Activated CD8-positive, alpha-beta memory T cell treated with anti-CD3 and anti-CD28 coated beads for 36 hours (primary cell): ENCODE results near the gene ZNF117. TPM values are rescaled to one million over a fixed set of nuclear protein-coding genes. Genes with fewer than 3 reads are reported as not detected.
"Not testable (repeated sequence)": the region's sequence is repeated elsewhere in the genome, so short reads cannot be mapped to it uniquely, and the experiment has no call there.

Source experiments
- CTCF ChIA-PET: fragments of 350-600 bp; sonication (Branson Sonifier 250); formaldehyde crosslinking; loops from one replicate; lab custom pipeline; 2021; ENCODE audit warnings: antibody characterized with exemption; lab: Charles Lee
- POLR2A ChIA-PET: fragments of 350-600 bp; sonication (Branson Sonifier 250); formaldehyde crosslinking; loops from one replicate; lab custom pipeline; 2021; ENCODE audit warnings: antibody characterized with exemption; lab: Charles Lee
- total RNA-seq, 2 experiments: library from RNA; stranded (reverse); gene quantifications; one replicate each; pipeline ENCODE4 v1.2.3, GENCODE V29; 2021

The ZNF117 gene
- total RNA-seq: 1 to 10 TPM; 4.0 to 4.1 TPM

DNA sequence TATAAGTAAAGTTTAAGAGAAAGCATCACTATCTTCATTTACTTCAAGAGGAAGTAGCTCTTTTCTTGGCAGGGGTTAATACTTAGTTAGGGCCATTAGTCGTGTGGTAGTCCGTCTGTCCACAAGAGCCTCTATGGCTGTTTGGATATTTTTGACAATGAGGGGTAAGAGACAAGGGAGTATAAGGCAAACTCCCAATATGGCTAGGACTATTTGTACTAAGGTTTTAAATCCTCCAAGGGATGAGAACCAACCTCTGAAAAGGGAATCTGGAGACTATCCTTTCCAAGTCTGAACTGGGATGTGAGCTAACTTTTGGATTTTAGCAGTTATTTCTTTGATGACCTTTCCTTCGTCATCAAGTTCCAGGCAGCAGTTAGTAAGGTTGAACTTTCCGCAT is at the start of gene ZNF117:
Gene ZNF117 (minus strand): TSS at position 101 of the 400 bp plus-strand sequence.
- CTCF ChIA-PET: no interaction called here
- POLR2A ChIA-PET: no interaction called here

DNA sequence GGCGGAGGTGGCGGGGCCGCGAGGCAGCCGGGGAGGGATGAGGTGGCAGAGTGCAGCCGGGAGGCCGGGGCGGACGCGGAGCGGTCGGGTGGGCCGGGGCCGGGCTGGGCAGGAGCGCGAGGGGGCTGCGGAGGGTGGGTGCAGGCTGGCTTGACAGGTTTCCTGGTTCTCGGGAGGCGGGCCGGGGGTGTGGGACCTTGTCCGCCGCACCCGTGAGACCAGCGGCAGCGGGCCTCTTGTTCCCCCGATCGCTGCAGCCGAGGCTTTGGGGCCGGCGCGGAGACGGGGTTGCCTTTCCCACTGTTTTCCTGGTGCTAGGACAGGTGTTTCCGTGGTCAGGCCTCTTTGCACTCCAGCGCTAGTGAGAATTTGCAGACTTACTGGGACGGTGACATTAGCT is 47.9 kb upstream of the ZNF117 start:
- CTCF ChIA-PET: not testable (repeated sequence)
- POLR2A ChIA-PET: interaction anchor here (2.4 kb wide), 1 partner anchor 32 kb away, joined by 20 read pairs; the partner anchor contains the start of gene ERV3-1

DNA sequence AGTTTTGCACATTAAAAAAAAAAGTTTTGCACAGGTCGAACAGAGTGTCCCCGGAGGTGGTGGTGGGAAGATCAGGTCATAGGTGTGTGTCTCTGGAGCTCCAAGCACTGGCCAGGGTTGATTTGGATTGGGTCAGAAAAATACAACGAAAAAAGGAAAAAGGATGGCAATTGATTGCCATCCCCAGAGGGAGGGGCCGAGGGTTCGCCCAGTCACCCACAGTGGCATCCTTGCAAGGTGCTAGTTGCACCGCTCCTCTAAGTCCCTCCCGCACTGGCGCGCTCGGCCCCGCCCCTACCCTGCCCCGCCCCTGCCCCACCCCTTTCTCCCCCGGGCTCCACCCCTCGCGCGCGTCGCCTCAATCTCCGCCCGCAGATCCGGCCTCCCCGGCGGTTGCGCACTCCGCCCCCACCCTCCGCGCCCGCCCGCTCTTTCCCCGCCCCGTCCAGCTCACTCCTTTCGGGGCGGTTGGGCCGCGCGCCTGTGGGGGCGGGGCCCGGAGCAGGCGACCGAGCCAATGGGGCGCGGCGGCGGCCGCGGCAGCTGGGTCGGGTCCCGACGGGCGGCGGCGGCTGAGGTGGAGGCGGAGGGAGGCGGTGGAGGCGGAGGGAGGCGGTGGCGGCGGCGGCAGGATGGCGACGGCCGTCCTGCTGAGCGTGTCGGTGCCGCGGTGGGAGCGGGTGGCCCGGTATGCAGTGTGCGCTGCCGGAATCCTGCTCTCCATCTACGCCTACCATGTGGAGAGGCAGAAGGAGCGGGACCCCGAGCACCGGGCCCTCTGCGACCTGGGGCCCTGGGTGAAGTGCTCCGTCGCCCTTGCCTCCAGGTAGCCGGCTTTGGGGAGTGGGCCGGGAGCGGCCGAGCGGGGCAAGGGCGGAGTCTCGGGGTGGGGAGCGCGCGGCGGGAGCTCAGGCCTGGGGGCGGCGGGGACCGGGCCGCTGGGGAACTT is 47.2 kb upstream of the ZNF117 start:
- POLR2A ChIA-PET: interaction anchor here (0.6 to 2.4 kb wide), 3 partner anchors 31 to 214 kb away, joined by 4 to 20 read pairs (median 5); partner anchors contain the start of gene ERV3-1
- CTCF ChIA-PET: no interaction called here

- ChIA-PET CTCF (interaction anchor here (0.6 to 0.7 kb wide), 2 partner anchors 18 to 358 kb away, joined by 3 to 4 read pairs; no protein-coding TSS in a partner anchor), POLR2A (interaction anchor here (2.4 kb wide), 1 partner anchor 30 kb away, joined by 20 read pairs; the partner anchor contains the start of gene ERV3-1)
These were observed 45.7 kb upstream of the ZNF117 start for GRCh38 chr7:65036526-65036925.

- POLR2A ChIA-PET, CTCF ChIA-PET: not testable (repeated sequence)
These were observed 44.6 kb upstream of the ZNF117 start for GRCh38 chr7:65035469-65035868.

DNA sequence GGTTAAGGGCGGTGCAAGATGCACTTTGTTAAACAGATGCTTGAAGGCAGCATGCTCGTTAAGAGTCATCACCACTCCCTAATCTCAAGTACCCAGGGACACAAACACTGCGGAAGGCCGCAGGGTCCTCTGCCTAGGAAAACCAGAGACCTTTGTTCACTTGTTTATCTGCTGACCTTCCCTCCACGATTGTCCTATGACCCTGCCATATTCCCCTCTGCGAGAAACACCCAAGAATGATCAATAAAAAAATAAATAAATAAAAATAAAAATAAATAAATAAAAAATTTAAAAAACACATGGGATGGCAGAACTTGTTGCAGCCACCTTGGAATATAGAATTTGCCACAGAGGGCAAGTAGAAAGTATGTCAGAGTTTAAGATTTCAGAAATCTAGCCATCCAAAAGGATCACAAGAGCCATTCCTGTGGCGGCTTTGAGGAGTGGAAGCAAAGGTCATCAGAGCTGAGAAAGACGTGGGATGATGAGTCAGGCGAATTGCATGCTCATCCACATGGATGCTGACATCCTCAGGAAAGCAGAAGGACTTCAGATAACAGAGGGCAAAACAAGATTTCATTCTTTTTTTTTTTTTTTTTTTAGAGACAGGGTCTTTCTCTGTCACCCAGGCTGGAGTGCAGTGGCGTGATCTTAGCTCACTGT is 43.4 kb upstream of the ZNF117 start:
- POLR2A ChIA-PET: not testable (repeated sequence)

DNA sequence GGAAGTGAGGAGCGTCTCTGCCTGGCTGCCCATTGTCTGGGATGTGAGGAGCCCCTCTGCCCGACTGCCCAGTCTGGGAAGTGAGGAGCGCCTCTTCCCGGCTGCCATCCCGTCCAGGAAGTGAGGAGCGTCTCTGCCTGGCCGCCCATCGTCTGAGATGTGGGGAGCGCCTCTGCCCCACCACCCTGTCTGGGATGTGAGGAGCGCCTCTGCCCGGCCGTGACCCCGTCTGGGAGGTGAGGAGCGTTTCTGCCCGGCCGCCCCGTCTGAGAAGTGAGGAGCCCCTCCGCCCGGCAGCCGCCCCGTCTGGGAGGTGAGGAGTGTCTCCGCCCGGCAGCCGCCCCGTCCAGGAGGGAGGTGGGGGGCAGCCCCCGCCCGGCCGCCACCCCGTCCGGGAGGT is 42.6 kb upstream of the ZNF117 start:
- CTCF ChIA-PET, POLR2A ChIA-PET: not testable (repeated sequence)

More for the DNA sequence above, 43.4 kb upstream of the ZNF117 start:
- CTCF ChIA-PET: not testable (repeated sequence)

DNA sequence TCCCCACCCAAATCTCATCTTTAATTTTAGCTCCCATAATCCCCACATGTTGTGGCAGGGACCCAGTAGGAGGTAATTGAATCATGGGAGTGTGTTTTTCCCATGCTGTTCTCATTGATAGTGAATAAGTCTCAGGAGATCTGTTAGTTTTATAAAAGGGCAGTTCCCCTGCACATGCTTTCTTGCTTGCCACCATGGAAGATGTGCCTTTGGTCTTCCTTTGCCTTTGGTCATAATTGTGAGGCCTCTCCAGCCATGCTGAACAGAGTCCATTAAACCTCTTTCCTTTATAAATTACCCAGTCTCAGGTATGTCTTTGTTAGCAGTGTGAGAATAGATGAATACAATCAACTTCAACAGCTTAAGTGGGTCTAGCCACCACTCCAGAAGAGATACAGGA is 34.2 kb upstream of the ZNF117 start:
- CTCF ChIA-PET, POLR2A ChIA-PET: not testable (repeated sequence)

GRCh38 chr7:65020978-65021377 is 30.1 kb upstream of the ZNF117 start:
- CTCF ChIA-PET, POLR2A ChIA-PET: not testable (repeated sequence)

GRCh38 chr7:65009881-65010280 is 19.0 kb upstream of the ZNF117 start:
- POLR2A ChIA-PET, CTCF ChIA-PET: not testable (repeated sequence)

GRCh38 chr7:65009394-65009793 is 18.6 kb upstream of the ZNF117 start:
- CTCF ChIA-PET, POLR2A ChIA-PET: not testable (repeated sequence)

DNA sequence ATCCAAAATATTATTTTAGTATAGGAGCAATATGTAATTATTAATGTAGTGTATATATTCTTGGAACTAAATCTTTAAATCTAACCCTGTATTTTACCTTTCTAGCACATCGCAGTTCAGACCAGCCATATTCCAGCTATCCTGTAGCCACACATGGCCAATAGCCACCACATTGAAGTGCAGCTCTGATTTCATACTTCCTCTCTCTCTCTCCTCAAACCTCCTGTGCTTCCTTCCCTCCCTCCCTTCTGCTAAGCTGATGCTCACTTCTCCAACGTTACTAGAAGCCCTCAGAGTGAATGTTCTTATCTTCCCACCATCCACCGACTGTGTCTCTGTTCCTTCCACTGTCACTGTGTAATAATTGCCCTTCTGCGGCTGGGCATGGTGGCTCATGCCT is 16.2 kb upstream of the ZNF117 start:
- CTCF ChIA-PET: not testable (repeated sequence)
- POLR2A ChIA-PET: interaction anchor here (1.0 to 1.9 kb wide), 4 partner anchors 31 to 503 kb away, joined by 3 to 20 read pairs (median 6); partner anchors contain the start of gene ZNF273

DNA sequence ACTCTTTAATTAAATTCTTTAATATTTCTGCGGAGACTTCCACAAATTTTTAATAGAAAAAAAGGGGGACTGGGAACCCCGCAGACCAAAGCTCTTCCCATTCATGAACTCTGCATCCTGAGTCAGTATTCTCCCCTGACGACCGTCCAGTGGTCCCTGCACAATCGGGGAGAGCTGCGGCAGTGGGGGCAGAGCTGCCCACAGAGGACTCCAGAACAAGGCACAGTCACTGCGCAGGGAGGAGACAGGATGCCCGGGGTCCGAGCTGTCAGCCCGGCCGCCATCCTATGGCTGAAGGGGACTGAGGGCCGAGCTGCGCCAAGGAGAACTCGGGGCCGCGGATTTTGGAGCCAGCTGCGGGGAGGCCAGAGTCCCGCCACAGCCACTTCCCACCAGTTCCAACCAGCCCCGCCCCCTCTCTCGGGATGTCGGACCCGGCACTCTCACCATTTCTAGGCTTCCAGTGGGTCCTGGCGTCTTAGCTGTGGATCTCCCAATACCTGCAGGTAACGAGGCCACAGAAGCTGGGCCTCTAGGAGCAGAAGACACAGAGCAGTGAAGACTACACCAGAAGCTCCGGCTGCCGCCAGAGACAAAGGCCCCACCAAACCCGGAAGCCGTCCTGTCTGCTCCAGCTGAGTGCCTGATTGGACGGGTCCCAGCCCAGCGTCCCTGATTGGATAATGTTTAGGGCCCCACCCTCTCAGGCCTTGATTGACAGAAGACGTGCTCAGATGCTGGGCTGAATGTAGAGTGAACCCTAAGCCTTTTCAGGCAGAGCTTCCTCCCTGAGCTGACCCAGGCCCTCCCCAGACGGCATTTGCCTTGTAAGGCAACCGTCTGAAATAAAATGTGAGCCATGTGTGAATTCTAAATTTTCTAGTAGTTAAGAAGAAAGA is 15.5 kb upstream of the ZNF117 start, which contains the start of gene ERV3-1:
Gene ERV3-1 (minus strand): TSS at position 594 of the 899 bp plus-strand sequence. CDS start 13,661 bp downstream, outside the sequence.
- ChIA-PET CTCF (no interaction called here), POLR2A (interaction anchor here (1.0 to 1.9 kb wide), 5 partner anchors 31 to 504 kb away, joined by 3 to 20 read pairs (median 4); partner anchors contain the start of gene ZNF273)

- POLR2A ChIA-PET: no interaction called here
- CTCF ChIA-PET: interaction anchor here (0.7 kb wide), 1 partner anchor 39 kb away, joined by 5 read pairs; no protein-coding TSS in a partner anchor
These were observed 13.7 kb upstream of the ZNF117 start for GRCh38 chr7:65004575-65004974.

DNA sequence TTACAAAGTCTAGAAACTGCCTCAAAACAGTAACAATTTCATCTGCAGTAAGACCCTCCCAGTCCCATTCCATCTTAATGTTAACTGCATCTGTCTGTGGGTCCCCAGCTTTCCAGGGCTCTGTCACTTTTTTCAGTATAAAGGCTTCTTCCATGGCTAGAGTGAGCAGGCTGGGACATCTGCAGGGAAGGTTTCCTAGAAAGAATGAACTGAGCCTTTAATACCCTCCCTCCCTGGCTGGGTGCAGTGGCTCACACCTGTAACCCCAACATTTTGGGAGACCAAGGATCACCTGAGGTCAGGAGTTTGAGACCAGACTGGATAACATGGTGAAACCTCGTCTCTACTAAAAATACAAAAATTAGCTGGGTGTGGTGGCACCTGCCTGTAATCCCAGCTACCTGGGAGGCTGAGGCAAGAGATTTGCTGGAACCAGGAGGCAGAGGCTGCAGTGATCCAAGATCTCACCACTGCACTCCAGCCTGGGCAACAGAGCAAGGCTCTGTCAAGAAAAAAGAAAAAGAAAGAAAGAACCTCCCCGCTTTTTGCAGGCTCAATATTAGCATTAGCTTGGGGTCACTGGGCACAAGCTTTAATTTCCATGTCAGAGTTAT is 12.2 kb upstream of the ZNF117 start:
- POLR2A ChIA-PET: no interaction called here
- CTCF ChIA-PET: no interaction called here

- POLR2A ChIA-PET: no interaction called here
- CTCF ChIA-PET: no interaction called here
These were observed 10.5 kb upstream of the ZNF117 start for GRCh38 chr7:65001291-65001814.

GRCh38 chr7:64999165-65000004 is 8.5 kb upstream of the ZNF117 start:
- CTCF ChIA-PET: no interaction called here

More at GRCh38 chr7:64999165-65000004, 8.5 kb upstream of the ZNF117 start:
- POLR2A ChIA-PET: no interaction called here
